GM18867 (cell line): Measurements from ENCODE around the gene ZNF431.
"Not testable (repeated sequence)": the region's sequence is repeated elsewhere in the genome, so short reads cannot be mapped to it uniquely, and the experiment has no call there.

ENCODE experiments used
- ATAC-seq: cut with Tn5 transposase; IDR thresholded peaks from one replicate; pipeline ENCODE4 v1.9.1; 2021; ENCODE audit warnings: mild to moderate bottlenecking, moderate library complexity; ENCODE audit not compliant: unreplicated experiment

The ZNF431 gene

GRCh38 chr19:21141787-21142464 is at the start of gene ZNF431:
TSS of gene ZNF431 (plus strand) at chr19:21142040. CDS start at chr19:21142184, 144 bp downstream.
- peak; percentile 99 for ATAC-seq

- ATAC-seq = no peak
Measured at GRCh38 chr19:21092109-21092508, 49.7 kb upstream of the ZNF431 start.

GRCh38 chr19:21094347-21095025 is 47.4 kb upstream of the ZNF431 start:
- no peak for ATAC-seq

- no peak for ATAC-seq
Measured at GRCh38 chr19:21098291-21098690, 43.5 kb upstream of the ZNF431 start.

- ATAC-seq = no peak
Measured at GRCh38 chr19:21101521-21102242, 40.2 kb upstream of the ZNF431 start.

- no peak for ATAC-seq
Measured at GRCh38 chr19:21109116-21109515, 32.7 kb upstream of the ZNF431 start.

GRCh38 chr19:21110183-21110582 is 31.7 kb upstream of the ZNF431 start:
- no peak for ATAC-seq

- no peak for ATAC-seq
Measured at GRCh38 chr19:21115430-21115829, 26.4 kb upstream of the ZNF431 start.

GRCh38 chr19:21117041-21117907 is 24.6 kb upstream of the ZNF431 start:
- no peak for ATAC-seq

GRCh38 chr19:21126078-21126477 is 15.8 kb upstream of the ZNF431 start:
- ATAC-seq = no peak

- ATAC-seq = no peak
Measured at GRCh38 chr19:21127001-21127400, 14.8 kb upstream of the ZNF431 start.

GRCh38 chr19:21127898-21128297 is 13.9 kb upstream of the ZNF431 start:
- no peak for ATAC-seq

- ATAC-seq = no peak
Measured at GRCh38 chr19:21128901-21129698, 12.7 kb upstream of the ZNF431 start.

- no peak for ATAC-seq
Measured at GRCh38 chr19:21130097-21130775, 11.6 kb upstream of the ZNF431 start.

GRCh38 chr19:21133633-21134032 is 8.2 kb upstream of the ZNF431 start:
- ATAC-seq = no peak

GRCh38 chr19:21134934-21135366 is 6.9 kb upstream of the ZNF431 start:
- ATAC-seq = no peak

- no peak for ATAC-seq
Measured at GRCh38 chr19:21135433-21135832, 6.4 kb upstream of the ZNF431 start.

- no peak for ATAC-seq
Measured at GRCh38 chr19:21138130-21138529, 3.7 kb upstream of the ZNF431 start.

GRCh38 chr19:21141006-21141405 is 834 bp upstream of the ZNF431 start:
- ATAC-seq = not testable (repeated sequence)
